ENCODE measurements around the gene WDR81. TPM values are rescaled to one million over a fixed set of nuclear protein-coding genes. Genes with fewer than 3 reads are reported as not detected.
A peak's percentile ranks its signal among the peaks of the same experiment; 100 is the strongest.

WDR81 gene
- total and polyA plus RNA-seq, 10 of the 15 experiments (the other 5 are each of a cell fraction or from before 2014, with no cell fraction given), result 0.13 to 22.4 (median 7.3) TPM; not detected in 1

DNA sequence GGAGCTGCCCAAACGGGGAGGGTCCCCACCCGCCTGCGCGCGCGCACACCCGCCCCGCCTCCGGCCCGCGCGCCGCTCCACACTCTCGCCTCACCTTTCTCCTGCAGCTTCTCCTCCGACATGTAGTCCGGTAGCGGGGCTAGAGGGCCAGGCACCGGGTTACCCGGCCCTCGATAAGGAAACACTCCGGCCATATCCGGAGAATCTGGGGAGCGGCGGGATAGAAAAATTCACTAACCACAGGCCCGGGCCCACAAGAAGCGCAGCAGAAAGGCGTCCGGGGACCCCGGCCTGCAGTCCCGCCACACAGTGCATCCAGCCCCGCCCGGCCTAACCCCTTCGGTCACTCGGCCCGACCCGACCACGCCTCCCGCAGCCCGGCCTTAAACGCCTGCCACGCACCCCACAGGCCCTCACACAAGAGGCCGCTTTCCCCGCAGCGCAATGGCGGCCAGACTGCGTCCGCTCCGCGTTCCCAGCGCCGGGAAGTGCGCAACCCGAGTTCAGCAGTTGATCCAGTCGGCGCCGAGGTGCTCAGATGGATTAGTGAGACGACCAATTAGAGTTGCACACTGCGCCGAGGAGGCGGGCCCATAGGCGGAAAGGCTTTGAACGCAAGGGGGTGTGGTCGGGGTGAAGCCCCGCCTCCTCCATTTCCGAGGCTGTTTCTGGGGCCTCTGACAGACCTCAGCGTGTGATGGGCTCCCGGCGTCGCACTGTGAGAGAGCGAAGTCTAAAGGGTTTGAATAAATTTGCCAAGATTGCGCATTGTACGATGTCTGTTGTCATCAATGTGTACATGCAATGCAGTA lies 39.9 kb upstream of the WDR81 start, which contains the start of gene PRPF8 (continued):
- TF ChIP-seq SMARCA5 (IDR thresholded peaks at IDR 0.05), result no peak
- 0 out of 2 replicates have a peak, but pooled peaks have one; percentile 48 for TF ChIP-seq ZNF687 (IDR thresholded peaks at IDR 0.05)
- TF ChIP-seq FOXM1 (IDR thresholded peaks at IDR 0.05; ENCODE audit: low read depth, low read length), result no peak
- no peak for TF ChIP-seq EP300 (IDR thresholded peaks at IDR 0.05; ENCODE audit: borderline replicate concordance in 1 of 2, control insufficient read depth in 1 of 2, low read depth in 2 of 2, low read length in 2 of 2)
- no peak for TF ChIP-seq KAT2A (conservative IDR thresholded peaks at IDR 0.05; ENCODE audit: control insufficient read depth, low read depth, low read length)
- no peak for TF ChIP-seq EZH2 (IDR thresholded peaks at IDR 0.05; ENCODE audit: borderline replicate concordance, control insufficient read depth, low read depth, low read length)
- peak; percentile 90; the same call in 1 of the 2 replicates for TF ChIP-seq POLR2AphosphoS2 (IDR thresholded peaks at IDR 0.05; ENCODE audit: low read depth, low read length)
- no peak for TF ChIP-seq KDM1A (IDR thresholded peaks at IDR 0.05; ENCODE audit: borderline replicate concordance)
- TF ChIP-seq MEF2B (IDR thresholded peaks at IDR 0.05; ENCODE audit: partially characterized antibody, poor library complexity, severe bottlenecking), result no peak
- no peak for TF ChIP-seq MTA3 (IDR thresholded peaks at IDR 0.05; ENCODE audit: borderline replicate concordance, low read length)
- TF ChIP-seq MLLT1 (IDR thresholded peaks at IDR 0.05), result no peak
- peak; percentile 69; the same call in 1 of the 2 replicates for TF ChIP-seq TAF1 (IDR thresholded peaks at IDR 0.05; ENCODE audit: borderline replicate concordance, low read depth, low read length)
- 0 out of 2 replicates have a peak, but pooled peaks have one; percentile 41 for TF ChIP-seq NR2F1 (conservative IDR thresholded peaks at IDR 0.05)
- TF ChIP-seq IKZF1 (conservative IDR thresholded peaks at IDR 0.05), result peak; percentile 76
- TF ChIP-seq SMC3 (IDR thresholded peaks at IDR 0.05; ENCODE audit: borderline replicate concordance, low read length), result no peak
- no peak; the same call in 1 of the 2 replicates for TF ChIP-seq PAX8 (IDR thresholded peaks at IDR 0.05)
- TF ChIP-seq E2F4 (IDR thresholded peaks at IDR 0.05; ENCODE audit: low read depth, low read length), result no peak
- no peak for TF ChIP-seq TCF7 (IDR thresholded peaks at IDR 0.05; ENCODE audit: borderline replicate concordance)
- TF ChIP-seq SMAD1 (IDR thresholded peaks at IDR 0.05; ENCODE audit: low read depth, partially characterized antibody), result peak; percentile 18
- TF ChIP-seq, protein P1, sequence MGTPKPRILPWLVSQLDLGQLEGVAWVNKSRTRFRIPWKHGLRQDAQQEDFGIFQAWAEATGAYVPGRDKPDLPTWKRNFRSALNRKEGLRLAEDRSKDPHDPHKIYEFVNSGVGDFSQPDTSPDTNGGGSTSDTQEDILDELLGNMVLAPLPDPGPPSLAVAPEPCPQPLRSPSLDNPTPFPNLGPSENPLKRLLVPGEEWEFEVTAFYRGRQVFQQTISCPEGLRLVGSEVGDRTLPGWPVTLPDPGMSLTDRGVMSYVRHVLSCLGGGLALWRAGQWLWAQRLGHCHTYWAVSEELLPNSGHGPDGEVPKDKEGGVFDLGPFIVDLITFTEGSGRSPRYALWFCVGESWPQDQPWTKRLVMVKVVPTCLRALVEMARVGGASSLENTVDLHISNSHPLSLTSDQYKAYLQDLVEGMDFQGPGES (IDR thresholded peaks at IDR 0.05), result peak; percentile 76; the same call in 1 of the 2 replicates

Data from GM12878 (cell line).